ENCODE measurements around the gene C17orf58. TPM values are rescaled to one million over a fixed set of nuclear protein-coding genes. Genes with fewer than 3 reads are reported as not detected.

Gene C17orf58
- total RNA-seq, 1 donor from 2014 or later = 43.9 TPM

DNA sequence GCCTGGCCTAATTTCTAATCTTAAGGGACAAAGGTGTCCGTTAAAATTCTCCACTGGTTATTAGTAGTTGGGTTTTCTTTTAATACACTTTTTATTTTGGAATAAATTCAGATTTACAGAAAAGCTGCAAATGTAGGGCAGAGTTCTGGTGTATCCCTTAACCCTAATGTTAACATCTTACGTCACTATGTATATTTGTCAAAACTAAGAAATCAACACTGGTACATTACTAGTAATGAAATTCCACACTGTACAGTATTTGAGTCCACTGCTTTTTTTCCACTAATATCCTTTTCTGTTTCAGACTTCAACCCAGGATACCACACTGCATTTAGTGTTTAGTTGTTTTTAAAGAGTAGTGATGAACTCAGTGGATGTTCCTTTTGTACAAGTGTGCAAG, 20.6 kb upstream of the C17orf58 start:
- Histone ChIP-seq H3K27me3 (no peaks in the 10 kb centered on the region), H4K20me1 (ENCODE audit: low read depth) (no peaks in the 10 kb centered on the region), H3K4me3 (no peak overlapping the region), H3F3A (ENCODE audit: low read depth) (peaks cover 12% of the 10 kb centered on the region), H2AFZ (replicated peaks) (no peak overlapping the region), H3K79me2 (ENCODE audit: low read depth) (no peaks in the 10 kb centered on the region), H3K4me2 (no peak overlapping the region), H3K9me3 (ENCODE audit: low read depth) (no peaks in the 10 kb centered on the region), H3K4me1 (no peaks in the 10 kb centered on the region), H3K27ac (no peak overlapping the region), H3K36me3 (no peaks in the 10 kb centered on the region), H3K9ac (no peak overlapping the region)
- TF ChIP-seq, protein P1, sequence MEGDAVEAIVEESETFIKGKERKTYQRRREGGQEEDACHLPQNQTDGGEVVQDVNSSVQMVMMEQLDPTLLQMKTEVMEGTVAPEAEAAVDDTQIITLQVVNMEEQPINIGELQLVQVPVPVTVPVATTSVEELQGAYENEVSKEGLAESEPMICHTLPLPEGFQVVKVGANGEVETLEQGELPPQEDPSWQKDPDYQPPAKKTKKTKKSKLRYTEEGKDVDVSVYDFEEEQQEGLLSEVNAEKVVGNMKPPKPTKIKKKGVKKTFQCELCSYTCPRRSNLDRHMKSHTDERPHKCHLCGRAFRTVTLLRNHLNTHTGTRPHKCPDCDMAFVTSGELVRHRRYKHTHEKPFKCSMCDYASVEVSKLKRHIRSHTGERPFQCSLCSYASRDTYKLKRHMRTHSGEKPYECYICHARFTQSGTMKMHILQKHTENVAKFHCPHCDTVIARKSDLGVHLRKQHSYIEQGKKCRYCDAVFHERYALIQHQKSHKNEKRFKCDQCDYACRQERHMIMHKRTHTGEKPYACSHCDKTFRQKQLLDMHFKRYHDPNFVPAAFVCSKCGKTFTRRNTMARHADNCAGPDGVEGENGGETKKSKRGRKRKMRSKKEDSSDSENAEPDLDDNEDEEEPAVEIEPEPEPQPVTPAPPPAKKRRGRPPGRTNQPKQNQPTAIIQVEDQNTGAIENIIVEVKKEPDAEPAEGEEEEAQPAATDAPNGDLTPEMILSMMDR (IDR thresholded peaks at IDR 0.05) = no peak
- TF ChIP-seq EZH2phosphoT487 (IDR thresholded peaks at IDR 0.05) = no peak
- TF ChIP-seq EZH2 (IDR thresholded peaks at IDR 0.05) = no peak
- H3K27me3 Mint-ChIP-seq (ENCODE audit: insufficient read depth, low read depth) = peaks cover 17% of the 10 kb centered on the region
- H3K27ac Mint-ChIP-seq = no peak overlapping the region
- no peak overlapping the region for H3K4me3 Mint-ChIP-seq
- peaks cover 10% of the 10 kb centered on the region for H3K9me3 Mint-ChIP-seq
- peaks cover 20% of the 10 kb centered on the region for H3K4me1 Mint-ChIP-seq
- DNase-seq (ENCODE audit: low spot score) = no peak
- peaks cover 4% of the 10 kb centered on the region for H3K36me3 Mint-ChIP-seq

DNA sequence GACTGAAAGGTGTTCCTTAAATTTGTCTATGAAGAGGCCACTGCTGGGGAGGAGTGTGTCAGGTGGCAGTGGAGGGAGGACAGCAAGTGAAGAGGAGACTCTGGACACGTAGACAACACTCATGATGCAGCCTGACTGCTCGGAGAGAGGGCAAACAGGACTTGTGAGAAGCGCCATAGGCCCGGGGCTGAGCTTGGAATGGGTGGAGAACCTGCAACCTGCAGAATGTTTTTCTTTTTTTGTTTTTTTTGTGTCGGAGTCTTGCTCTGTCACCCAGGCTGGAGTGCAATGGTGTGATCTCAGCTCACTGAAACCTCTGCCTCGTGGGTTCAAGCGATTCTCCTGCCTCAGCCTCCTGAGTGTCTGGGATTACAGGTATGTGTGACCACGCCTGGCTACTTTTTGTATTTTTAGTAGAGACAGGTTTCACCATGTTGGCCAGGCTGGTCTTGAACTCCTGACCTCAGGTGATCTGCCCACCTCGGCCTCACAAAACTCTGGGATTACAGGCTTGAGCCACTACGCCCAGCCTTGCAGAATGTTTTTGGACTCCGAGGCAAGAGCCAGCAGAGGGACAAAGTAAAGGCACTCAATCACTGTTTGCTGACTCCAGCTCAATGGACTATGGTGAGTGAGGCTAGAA, 18.9 kb upstream of the C17orf58 start:
- TF ChIP-seq, protein P1 (IDR thresholded peaks at IDR 0.05) = no peak
- TF ChIP-seq EZH2 (IDR thresholded peaks at IDR 0.05) = no peak
- no peak for TF ChIP-seq EZH2phosphoT487 (IDR thresholded peaks at IDR 0.05)
- no peak overlapping the region for H3K4me2 ChIP-seq
- H3K27ac ChIP-seq = no peak overlapping the region
- H3K4me1 ChIP-seq = no peaks in the 10 kb centered on the region
- peaks cover 12% of the 10 kb centered on the region for H3K4me1 Mint-ChIP-seq
- no peak overlapping the region for H3K27ac Mint-ChIP-seq
- H3K4me3 Mint-ChIP-seq = no peak overlapping the region
- no peaks in the 10 kb centered on the region for H3K27me3 ChIP-seq
- H3K4me3 ChIP-seq = no peak overlapping the region
- H4K20me1 ChIP-seq (ENCODE audit: low read depth) = no peaks in the 10 kb centered on the region
- peaks cover 7% of the 10 kb centered on the region for H3K9me3 Mint-ChIP-seq
- H3K9me3 ChIP-seq (ENCODE audit: low read depth) = no peaks in the 10 kb centered on the region
- H3K36me3 ChIP-seq = no peaks in the 10 kb centered on the region
- H3K27me3 Mint-ChIP-seq (ENCODE audit: insufficient read depth, low read depth) = peaks cover 11% of the 10 kb centered on the region
- H2AFZ ChIP-seq (replicated peaks) = no peak overlapping the region
- no peaks in the 10 kb centered on the region for H3K79me2 ChIP-seq (ENCODE audit: low read depth)
- DNase-seq (ENCODE audit: low spot score) = no peak
- no peak overlapping the region for H3K9ac ChIP-seq
- H3F3A ChIP-seq (ENCODE audit: low read depth) = peaks cover 2% of the 10 kb centered on the region
- H3K36me3 Mint-ChIP-seq = peaks cover 4% of the 10 kb centered on the region

DNA sequence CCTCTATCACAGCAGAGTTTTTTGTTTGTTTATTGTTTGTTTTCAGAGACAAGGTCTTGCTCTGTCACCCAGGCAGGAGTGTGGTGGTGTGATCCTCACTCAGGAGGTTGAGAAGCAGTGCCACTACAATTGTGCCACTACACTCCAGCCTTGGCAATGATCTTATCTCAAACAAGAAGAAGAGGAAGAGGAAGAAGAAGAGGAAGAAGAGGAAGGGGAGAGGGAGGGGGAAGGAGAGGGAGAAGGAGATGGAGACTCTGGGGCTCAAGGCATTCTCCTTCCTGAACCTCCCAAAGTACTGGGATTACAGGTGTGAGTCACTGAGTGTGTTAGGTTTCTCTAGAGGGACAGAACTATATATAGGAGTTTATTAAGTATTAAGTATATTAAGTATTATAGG, 17.1 kb upstream of the C17orf58 start:
- Mint-ChIP-seq H3K9me3 (no peaks in the 10 kb centered on the region), H3K27ac (no peak overlapping the region), H3K27me3 (ENCODE audit: insufficient read depth, low read depth) (peaks cover 4% of the 10 kb centered on the region), H3K4me1 (peaks cover 5% of the 10 kb centered on the region), H3K4me3 (no peak overlapping the region), H3K36me3 (no peaks in the 10 kb centered on the region)
- no peaks in the 10 kb centered on the region for H3K9me3 ChIP-seq (ENCODE audit: low read depth)
- H3K9ac ChIP-seq = no peak overlapping the region
- H3K4me2 ChIP-seq = no peak overlapping the region
- H3K4me3 ChIP-seq = no peak overlapping the region
- no peak for TF ChIP-seq EZH2phosphoT487 (IDR thresholded peaks at IDR 0.05)
- H2AFZ ChIP-seq (replicated peaks) = no peak overlapping the region
- no peak for DNase-seq (ENCODE audit: low spot score)
- no peaks in the 10 kb centered on the region for H3K27me3 ChIP-seq
- no peaks in the 10 kb centered on the region for H3K36me3 ChIP-seq
- H4K20me1 ChIP-seq (ENCODE audit: low read depth) = no peaks in the 10 kb centered on the region
- H3K4me1 ChIP-seq = no peaks in the 10 kb centered on the region
- no peak overlapping the region for H3K27ac ChIP-seq
- H3K79me2 ChIP-seq (ENCODE audit: low read depth) = no peaks in the 10 kb centered on the region
- no peaks in the 10 kb centered on the region for H3F3A ChIP-seq (ENCODE audit: low read depth)

DNA sequence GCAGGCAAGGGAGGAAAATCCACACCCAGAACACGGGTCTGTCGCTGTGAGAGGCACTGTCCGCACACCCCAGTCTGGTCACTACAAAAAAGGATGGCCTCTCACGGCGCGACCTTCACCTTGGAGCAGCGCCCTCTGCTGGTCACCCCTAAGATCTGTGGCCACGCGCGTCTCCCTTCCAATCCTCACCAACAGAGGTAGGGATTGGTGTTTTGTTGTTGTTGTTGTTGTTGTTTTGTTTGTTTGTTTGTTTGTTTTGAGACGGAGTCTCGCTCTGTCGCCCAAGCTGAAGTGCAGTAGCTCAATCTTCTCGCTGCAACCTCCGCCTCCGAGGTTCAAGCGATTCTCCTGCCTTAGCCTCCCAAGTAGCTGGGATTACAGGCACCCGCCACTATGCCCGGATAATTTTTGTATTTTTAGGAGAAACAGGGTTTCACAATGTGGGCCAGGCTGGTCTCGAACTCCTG, 15.0 kb upstream of the C17orf58 start:
- H2AFZ ChIP-seq (replicated peaks) = no peak overlapping the region
- no peaks in the 10 kb centered on the region for H4K20me1 ChIP-seq (ENCODE audit: low read depth)
- Mint-ChIP-seq H3K36me3 (no peaks in the 10 kb centered on the region), H3K27me3 (ENCODE audit: insufficient read depth, low read depth) (peaks cover 4% of the 10 kb centered on the region), H3K4me3 (peak overlapping the region; percentile 16), H3K27ac (no peak overlapping the region), H3K4me1 (no peaks in the 10 kb centered on the region), H3K9me3 (no peaks in the 10 kb centered on the region)
- H3K79me2 ChIP-seq (ENCODE audit: low read depth) = no peaks in the 10 kb centered on the region
- no peak for TF ChIP-seq EZH2phosphoT487 (IDR thresholded peaks at IDR 0.05)
- TF ChIP-seq, protein P1 (IDR thresholded peaks at IDR 0.05) = peak; percentile 66
- no peak overlapping the region for H3K4me3 ChIP-seq
- H3F3A ChIP-seq (ENCODE audit: low read depth) = no peaks in the 10 kb centered on the region
- H3K9ac ChIP-seq = no peak overlapping the region
- no peaks in the 10 kb centered on the region for H3K36me3 ChIP-seq
- H3K27me3 ChIP-seq = no peaks in the 10 kb centered on the region
- no peak overlapping the region for H3K4me2 ChIP-seq
- H3K4me1 ChIP-seq = no peaks in the 10 kb centered on the region
- no peaks in the 10 kb centered on the region for H3K9me3 ChIP-seq (ENCODE audit: low read depth)
- peak; percentile 66 for DNase-seq (ENCODE audit: low spot score)
- no peak overlapping the region for H3K27ac ChIP-seq
